Fibroblast of skin of scalp (primary cell): ENCODE results near the gene ARHGEF19. TPM values are rescaled to one million over a fixed set of nuclear protein-coding genes. Genes with fewer than 3 reads are reported as not detected.
"Not testable (repeated sequence)": the region's sequence is repeated elsewhere in the genome, so short reads cannot be mapped to it uniquely, and the experiment has no call there.

Experiments
- DNase-seq: peaks from one replicate; pipeline ENCODE4 v3.0.0-alpha.2; 2013
- polyA plus RNA-seq, 2 experiments: library from polyadenylated mRNA; unstranded; fragments of 120-200 nt; gene quantifications; one replicate each; pipeline ENCODE4 v1.2.1, GENCODE V29; 2013; ENCODE audit not compliant: insufficient read length in 2 of 2

ARHGEF19 gene
- 7.1 TPM for polyA plus RNA-seq (2013, experiment 1 of 2; ENCODE audit: insufficient read length)
- 6.8 TPM for polyA plus RNA-seq (2013, experiment 2 of 2; ENCODE audit: insufficient read length)

DNA sequence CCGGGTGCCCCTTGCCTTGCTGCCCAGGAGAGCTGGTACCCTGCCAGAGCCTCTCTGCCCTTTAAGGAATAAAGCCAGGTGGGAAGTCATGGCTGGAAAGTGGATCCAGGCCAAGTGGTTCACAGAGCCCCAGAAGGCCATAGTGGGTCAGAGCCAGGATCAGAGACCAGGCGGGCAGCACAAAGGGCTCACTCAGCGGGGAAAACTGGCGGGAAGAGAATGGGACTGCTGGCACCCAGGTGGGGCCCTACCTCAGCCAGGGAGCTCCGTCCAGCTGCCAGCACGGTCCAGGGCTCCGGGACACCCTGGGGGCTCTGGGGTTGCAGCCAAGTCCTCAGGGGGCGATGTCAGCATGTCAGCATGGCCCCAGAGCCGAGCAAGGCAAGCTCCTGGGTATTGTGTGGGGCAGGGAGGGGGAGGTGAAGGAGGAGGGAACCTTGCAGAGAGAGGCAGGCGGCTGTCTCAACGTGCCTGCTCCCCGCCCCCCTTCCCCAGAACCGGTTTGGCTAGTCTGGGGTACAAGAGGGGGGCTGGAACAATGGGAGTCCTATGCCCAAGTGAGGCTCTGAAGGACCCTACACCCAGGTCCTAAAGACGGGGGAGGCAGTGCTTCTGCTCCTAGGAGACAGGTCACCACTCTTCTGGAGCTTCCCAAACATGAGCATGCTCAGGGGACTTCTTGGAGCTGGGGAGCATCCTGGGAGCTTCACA is at the start of gene ARHGEF19:
Gene ARHGEF19 (minus strand): TSS at position 402 of the 711 bp plus-strand sequence. CDS start 3,598 bp downstream, outside the sequence.
- DNase-seq, result no peak

DNA sequence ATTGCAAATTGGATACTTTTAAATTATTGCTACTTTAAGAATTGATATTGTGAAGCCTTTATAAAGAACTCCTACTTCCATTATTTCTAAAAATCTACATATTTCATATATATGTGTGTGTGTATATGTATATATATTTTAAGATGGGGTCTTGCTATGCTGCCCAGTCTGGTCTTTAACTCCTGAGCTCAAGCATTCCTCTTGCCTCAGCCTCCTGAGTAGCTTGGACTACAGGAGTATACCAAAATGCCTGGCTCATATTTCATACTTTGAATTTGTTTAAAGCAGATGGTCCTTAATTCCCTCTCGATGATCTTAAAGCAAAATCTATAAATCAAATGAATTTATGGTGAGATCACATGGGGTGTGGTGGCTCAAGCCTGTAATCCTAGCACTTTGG is 49.6 kb upstream of the ARHGEF19 start:
- DNase-seq, result no peak

DNA sequence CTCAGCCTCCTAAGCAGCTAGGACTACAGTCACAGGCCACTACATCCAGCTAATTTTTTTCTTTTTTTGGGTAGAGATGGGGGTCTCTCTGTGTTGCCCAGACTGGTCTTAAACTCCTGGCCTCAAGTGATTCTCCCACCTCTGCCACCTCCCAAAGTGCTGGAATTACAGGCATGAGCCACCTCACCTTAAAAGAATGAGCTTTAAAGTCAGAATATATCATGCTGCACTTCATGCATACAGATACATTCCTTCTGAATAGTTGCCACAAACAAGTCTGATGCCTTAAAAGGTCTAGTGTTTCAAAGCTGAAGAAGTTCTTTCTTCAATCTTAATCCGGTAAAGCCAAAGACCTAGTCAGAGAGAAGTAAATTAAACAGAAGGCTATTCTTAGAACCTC is 48.4 kb upstream of the ARHGEF19 start:
- DNase-seq, result peak; percentile 79

DNA sequence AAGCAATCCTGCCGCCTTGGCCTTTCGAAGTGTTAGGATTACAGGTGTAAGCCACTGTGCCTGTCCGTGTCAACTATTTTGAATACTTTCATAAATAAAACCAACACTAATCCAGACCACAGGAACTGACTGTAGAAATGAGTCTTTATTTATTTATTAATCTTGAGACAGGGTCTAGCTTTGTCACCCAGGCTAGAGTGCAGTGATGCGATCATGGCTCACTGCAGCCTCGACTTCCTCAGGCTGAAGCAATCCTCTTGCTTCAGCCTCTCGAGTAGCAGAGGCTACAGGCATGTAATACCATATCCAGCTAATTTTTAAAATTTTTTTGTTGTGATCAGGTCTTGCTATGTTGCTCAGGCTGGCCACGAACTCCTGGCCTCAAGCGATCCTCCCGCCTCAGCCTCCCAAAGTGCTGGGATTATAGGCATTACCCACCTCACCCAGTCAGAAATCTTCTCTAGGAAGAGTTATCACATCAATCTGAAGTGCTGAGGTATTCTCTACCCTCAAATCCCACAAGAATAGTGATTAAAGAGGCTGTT is 46.2 kb upstream of the ARHGEF19 start:
- DNase-seq, result no peak

DNA sequence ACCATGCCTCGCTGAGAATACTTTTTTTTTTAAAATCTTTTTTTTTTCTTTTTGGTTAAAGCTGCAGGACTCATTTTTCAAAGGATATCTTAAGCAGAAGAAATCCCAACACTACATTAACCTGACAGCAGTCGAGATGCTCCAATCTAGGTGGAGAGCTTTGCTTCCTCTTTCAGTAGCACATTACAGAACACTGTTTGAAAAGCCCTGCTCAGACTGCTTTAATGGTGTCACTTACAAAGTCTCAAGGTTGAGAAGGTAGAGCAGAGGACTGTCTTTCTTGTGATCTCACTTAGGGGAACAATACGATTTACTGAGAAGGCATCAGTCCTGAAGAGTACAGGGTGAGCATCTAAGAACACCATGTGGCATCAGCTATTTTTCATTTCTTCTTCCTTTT is 45.5 kb upstream of the ARHGEF19 start:
- no peak for DNase-seq

DNA sequence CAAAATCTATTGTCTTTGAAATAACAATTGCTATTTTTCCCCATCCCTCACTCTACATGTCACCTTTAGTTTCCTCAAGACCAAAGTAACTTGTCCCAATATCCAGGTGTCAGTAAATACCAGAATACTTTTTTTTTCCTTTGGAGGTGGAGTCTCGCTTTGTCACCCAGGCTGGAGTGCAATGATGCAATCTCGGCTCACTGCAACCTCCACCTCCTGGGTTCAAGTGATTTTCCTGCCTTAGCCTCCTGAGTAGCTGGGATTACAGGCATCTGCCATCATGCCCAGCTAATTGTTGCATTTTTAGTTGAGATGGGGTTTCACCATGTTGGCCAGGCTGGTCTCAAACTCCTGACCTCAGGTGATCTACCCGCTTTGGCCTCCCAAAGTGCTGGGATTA is 45.1 kb upstream of the ARHGEF19 start:
- not testable (repeated sequence) for DNase-seq

DNA sequence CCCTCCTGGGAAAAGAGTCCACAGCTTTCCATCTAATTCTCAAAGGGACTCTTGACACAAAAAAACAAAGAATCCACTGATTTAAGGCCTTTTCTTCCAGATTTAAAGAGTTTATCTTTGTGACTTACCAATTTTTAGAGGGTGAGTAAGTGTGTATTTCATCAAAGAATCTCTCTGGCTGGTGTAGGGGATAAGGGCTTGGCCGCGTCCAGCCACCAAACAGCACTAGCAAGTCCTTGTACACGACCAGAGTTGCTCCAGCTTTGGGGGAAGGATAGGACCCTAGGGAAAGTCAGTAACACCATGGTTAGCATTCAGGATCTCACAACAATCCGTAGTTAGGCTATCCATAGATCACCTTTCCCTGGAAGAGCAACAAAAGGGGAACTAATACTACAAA is 44.0 kb upstream of the ARHGEF19 start:
- DNase-seq, result no peak

DNA sequence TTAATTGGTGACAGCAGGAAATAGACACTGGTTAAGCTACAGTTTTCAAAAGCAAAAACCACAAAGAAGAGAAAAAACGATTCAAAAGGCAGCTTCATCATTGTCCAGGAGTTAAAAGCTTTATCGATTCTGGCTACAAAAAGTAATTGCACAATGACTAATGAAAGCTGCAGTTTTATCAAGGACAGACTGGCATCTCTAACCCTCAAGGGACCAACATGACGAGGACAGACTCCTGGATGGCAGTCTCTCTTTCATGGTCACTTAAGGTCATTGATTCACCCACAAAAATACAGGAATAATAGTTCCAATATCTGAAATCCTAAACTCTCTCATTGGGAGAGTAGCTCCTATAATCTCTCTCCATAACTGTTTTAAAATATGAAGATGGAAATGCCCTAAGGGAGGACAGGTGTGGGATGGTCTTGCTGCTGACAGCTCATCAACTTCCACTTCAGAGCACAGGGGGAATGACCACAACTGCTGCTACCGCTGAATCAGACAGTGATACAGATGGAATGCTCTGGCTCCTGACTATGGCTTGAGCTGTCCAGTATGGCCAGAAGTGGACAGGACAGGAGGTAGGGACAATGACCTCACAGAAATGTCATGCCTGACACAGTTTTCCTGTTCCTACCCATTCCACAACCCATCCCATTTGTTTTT is 41.9 kb upstream of the ARHGEF19 start:
- DNase-seq, result no peak

DNA sequence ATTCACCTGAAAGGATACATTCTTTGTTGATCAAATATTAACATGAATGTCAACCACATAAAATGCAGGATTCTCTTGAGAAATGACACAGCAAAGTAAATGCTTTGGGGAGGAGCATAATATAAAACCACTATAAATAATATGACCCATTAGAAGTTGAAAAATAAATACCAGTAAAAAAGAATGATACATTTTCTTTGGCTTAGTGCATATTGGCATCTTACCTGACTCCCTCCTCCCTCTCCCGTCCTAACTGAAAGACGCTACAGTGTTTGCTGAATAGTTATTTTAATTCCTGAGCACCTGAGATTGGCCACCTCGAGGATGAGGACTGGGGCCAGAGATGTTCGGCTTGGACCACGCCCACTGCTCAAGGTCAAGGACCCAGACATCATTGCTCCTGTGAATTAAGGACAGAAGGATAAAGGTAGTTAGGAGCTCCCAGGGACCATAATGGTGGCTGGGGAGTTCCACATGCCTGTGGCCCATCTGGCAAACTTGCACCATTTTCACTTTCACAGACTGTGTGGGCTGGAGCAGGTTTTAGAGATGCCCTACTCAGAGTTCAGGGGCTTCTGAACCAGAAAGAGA is 41.0 kb upstream of the ARHGEF19 start:
- no peak for DNase-seq

DNA sequence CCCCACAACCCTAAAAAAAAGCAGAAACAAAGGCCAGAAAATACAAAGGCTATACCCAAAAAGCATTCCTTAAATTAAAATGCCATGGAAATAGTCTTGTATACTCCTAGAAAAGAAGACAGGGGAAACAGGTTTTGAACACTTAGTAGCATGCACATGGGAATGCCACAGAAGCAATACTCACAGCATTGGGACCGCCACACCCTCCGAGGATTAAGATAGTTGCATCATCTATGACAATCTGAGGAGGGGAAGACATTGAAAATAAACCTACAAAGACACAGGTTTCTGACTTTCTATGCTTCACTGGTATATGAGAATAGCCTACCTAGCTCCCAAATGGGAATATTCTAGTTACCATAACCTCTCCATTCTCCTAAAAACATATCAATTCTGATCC is 40.5 kb upstream of the ARHGEF19 start:
- no peak for DNase-seq

DNA sequence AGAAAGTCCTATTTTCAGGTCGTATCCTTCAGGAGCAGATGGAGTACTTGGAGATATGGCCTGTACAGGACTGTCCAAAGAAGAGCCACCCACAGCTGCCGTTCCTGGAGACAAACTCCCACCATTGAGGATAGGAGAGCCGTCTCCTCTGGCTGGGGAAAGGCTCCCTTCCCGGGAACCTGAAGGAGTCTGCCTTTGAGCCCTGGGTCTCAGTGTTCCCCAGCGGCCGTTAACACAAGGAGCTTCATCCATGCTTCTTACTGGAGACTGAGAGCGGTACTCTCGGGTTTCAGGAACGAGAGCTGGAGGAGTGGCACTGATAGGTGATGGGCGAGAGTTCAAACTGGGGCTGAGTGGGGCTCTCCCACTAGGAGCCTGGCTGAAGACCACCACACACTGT is 38.9 kb upstream of the ARHGEF19 start:
- DNase-seq, result no peak

DNA sequence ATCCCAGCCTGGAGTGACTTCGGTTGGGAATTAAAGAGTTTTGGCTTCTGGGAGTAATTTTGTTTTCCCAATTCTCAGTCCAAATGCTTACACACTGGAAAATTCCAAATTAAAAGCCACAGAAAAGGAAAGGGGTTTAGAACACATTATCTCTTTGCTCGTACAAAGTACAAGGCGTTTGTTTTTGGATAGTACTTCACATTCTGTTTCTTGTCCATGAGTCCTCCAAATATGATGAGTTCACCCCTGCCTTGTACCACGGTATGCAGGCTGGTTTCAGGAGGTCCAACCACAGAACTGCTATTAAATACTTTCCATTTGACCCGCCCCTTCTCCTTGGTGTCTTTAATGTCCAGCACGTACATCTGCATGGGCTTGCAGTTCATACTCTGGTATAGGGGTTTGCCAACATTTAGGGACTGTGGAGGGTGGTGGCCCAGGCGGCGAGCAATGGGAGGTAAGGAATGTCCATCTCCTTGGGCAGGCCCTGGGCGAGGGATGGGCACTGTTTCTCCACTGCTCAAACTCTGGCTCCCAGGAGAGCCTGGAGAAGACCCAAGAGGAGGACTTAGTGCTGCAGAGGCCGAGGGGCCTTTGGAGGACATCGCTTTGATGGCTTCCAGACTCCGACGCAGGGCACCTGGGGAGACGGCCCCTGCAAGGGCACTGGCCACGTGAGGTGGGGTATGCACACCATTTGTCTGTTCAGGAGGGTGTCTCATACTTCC is 38.2 kb upstream of the ARHGEF19 start:
- peak; percentile 80 for DNase-seq

DNA sequence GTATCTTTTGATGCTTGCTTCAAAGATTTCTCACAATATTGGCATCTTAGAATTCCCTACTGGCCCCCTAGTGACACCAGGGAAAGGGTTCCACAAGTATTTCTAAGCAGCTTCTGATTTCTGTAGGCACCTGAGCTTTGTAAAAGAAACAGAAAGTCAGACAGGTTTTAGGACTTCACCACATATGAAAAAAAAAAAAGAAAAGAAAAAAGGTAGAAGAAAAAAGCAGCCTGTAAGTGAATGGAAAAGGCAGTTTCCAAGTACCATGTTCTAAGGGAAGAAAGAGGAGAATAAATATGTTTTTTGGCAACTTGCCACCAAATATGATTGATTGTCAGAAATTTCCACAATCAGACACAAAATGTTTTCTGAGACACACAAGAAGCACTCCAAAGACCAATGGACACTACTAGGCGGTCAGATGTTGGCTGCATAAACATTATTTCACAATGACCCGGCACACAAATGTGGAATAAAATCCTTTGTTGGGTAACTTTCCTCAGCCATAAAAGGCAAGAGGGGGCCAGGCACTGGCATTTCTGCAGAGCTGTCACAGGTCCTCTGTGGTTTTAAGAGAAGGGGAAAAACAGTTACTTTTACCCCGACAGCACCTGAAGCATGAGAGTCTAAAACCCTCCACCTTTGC is 37.3 kb upstream of the ARHGEF19 start:
- no peak for DNase-seq

DNA sequence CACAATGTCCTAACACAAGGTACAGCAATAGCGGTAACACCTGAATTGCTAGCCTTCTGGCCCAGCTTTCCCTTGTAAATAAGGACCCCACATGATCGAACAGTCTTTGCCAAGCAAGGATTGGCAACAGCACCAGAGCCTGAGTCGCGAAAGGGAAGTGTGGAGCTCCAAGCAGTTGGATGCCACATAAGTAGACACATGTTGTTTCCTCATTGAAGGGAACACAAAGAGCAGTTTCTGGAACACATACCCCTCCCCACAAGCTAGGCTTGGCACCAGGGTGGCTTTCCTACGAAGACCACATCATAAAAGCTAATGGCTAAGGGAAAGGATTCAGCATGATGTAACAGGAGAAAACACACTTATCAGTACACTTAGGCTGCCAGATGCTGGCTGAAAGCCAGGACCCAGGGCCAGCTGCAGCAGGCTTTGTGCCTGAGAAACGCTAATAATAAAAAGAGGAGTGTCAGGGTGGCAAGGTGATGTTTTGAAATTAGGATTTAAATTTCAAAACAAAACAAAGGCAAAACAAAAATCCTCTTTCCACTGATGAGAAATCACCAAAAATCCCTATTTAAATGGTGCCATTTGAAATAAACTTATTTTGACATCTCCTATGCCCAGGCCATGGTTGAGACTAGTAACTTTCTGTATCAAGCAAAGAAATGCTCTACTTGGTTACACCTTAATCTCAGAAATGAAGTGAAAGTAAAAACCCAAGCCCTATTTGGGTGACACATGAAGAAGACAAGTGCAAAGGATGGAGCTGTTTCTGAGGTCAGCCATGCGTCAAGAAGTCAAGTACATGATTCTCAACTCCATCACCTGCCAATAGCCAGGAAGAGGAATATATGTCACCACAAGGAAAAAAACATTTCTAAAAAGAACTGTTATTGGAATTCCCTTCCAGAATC is 36.4 kb upstream of the ARHGEF19 start:
- DNase-seq, result peak; percentile 80

DNA sequence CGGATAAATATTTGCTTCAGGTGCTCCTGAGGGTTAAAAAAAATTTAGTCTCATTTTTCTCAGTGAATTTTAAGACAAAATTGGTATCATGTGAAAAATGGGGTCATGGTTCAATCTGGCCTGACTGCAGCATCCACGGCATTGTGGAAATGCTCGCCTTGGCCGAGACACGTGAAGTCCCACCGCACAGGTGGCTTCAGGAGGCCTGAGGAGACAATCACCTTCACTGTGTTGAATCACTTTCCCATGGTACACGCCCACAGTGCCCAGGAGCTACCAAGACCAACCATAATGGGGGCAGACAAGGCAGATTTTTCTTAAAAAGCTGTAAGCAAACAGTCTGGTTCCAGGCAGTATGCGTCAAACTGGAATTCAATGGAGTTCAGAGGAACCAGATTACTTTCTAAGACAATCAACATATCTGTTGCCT is 35.6 kb upstream of the ARHGEF19 start:
- no peak for DNase-seq

DNA sequence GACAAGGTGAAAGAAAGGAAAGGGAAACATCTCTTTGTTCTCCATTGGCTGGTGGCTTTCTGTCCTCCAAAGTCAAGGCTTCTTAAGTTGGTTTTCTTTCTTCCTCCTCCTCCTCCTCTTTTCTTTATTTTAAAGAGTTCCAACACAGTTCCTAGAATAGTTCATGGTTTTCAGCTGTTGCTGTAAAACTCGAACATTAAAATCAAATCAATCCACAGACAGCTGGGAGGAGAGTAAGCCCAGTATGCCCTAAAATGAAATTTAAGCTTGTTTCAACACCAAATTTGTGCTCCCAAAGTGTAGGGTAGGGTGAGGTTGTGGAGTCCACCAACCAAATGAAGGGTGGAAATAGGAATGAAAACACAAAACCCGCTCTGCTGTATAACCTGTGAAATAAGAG is 35.0 kb upstream of the ARHGEF19 start:
- DNase-seq, result no peak

DNA sequence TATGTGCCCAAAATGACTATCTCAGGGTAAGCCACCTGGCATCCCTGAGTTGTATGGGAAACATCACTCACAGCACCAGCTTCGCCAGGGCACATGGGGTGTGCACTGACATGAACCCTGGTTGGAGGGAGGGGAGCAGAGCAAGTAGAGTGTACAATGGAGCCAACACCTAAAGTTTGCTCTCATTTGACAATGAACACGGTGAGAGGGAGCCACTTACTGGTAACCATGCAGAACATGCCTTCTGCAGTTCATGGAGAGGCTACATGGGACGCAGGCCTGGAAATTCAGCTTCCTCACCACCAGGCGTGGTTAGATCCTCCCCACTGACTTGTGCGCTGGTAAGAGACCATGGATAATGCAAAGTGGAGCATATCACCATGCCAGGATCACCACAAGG is 34.5 kb upstream of the ARHGEF19 start:
- no peak for DNase-seq

DNA sequence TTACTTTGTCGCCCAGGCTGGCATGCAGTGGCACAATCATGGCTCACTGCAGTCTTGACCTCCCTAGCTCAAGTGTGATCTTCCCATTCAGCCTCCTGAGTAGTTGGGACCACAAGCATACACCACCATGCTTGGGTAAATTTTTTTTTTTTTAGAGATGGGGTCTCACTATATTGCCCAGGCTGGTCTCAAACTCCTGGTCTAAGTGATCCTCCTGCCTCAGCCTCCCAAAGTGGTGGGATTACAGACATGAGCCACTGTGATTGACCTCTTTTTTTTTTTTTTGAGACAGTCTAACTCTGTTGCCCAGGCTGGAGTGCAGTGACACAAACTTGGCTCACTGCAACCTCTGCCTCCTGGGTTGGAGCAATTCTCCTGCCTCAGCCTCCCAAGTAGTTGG is 33.8 kb upstream of the ARHGEF19 start:
- DNase-seq, result not testable (repeated sequence)

DNA sequence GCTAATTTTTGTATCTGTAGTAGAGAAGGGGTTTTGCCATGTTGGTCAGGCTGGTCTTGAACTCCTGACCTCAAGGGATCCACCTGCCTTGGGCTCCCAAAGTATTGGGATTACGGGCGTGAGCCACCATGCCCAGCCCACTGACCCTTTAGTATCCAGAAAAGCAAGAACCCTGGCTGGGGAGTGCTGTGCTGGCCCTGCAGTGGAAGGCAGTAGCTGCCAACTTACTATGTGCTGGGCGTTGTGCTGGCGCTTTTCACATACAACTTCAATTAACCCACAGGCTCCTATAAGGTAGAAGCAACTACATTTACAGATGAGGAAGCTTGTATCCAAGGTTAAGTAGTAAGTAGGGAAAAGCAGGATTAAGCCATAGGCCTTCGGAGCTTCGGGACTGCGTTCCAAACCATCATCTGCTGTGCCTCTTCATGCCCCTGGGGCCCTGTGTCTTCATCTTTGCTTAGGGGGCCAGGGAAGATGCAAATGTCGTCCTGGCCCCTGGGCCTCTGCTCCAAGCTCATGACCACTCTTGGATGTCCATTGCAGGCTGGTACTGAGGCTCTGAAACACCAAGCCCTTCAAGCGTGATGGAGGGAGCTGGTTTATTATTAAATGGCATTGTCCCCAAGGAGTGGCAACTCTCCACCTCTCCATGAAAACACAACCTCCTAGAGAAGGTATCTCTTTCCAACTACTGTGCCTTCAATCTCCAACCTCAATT is 33.2 kb upstream of the ARHGEF19 start:
- DNase-seq, result no peak

DNA sequence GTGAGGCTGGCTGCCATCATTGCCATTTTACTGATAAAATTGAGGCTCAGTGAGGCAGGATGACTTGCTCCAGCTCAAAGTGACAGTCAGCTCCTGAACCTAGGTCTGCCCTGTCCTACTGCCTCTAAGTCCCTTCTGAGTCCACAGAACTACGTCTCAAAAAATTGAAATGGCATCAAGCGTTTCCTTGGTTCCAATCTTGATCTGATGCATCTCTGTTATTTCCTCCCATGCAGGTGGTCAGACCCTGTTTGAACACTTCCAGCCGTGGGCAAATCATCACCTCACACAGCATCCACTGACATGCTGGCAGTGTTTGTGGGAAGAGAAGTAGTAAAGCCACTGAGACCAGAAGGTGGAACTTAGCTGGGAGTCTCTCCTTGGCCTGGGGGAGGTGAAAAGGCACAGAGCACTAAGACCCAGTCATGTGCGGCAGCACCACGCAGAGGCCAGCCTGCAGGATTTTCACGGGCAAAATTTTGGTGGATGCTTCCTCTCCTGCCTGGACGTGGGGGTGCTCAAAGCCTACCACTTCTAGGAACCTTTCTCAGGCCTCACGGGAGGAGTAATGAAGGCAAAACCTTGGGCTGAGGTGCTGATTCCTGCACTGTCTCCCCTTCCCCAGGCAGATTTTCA is 32.3 kb upstream of the ARHGEF19 start:
- no peak for DNase-seq
